ENCODE data around the gene PCDHB12. TPM values are rescaled to one million over a fixed set of nuclear protein-coding genes. Genes with fewer than 3 reads are reported as not detected.

Gene PCDHB12
- total RNA-seq, 1 experiment from 2014 or later: 0.44 TPM

- ChIA-PET CTCF (no interaction called here), POLR2A (interaction anchor here (0.7 kb wide), 1 partner anchor 59 kb away, joined by 4 read pairs; no protein-coding TSS in a partner anchor)
- no peak for ATAC-seq
- no peaks in the 10 kb centered on the region for H3K36me3 ChIP-seq (ENCODE audit: control insufficient read depth, insufficient read depth, low read length)
- no peak for TF ChIP-seq TCF7L2 (IDR thresholded peaks at IDR 0.05; ENCODE audit: low read depth, low read length)
- TF ChIP-seq POLR2AphosphoS5 (IDR thresholded peaks at IDR 0.05; ENCODE audit: low read depth, low read length): no peak
- TF ChIP-seq, protein P1, sequence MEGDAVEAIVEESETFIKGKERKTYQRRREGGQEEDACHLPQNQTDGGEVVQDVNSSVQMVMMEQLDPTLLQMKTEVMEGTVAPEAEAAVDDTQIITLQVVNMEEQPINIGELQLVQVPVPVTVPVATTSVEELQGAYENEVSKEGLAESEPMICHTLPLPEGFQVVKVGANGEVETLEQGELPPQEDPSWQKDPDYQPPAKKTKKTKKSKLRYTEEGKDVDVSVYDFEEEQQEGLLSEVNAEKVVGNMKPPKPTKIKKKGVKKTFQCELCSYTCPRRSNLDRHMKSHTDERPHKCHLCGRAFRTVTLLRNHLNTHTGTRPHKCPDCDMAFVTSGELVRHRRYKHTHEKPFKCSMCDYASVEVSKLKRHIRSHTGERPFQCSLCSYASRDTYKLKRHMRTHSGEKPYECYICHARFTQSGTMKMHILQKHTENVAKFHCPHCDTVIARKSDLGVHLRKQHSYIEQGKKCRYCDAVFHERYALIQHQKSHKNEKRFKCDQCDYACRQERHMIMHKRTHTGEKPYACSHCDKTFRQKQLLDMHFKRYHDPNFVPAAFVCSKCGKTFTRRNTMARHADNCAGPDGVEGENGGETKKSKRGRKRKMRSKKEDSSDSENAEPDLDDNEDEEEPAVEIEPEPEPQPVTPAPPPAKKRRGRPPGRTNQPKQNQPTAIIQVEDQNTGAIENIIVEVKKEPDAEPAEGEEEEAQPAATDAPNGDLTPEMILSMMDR (IDR thresholded peaks at IDR 0.05): no peak
- TF ChIP-seq SIN3A (IDR thresholded peaks at IDR 0.05; ENCODE audit: borderline replicate concordance, insufficient read depth, low read depth, low read length): no peak
- TF ChIP-seq REST (IDR thresholded peaks at IDR 0.05; ENCODE audit: insufficient read depth in 1 of 2, low read depth in 2 of 2, low read length in 1 of 2): no peak
- in situ Hi-C loops (cut with HindIII; ENCODE audit: low pct_unique_long_range_greater_than_20kb, low sequenced_read_pairs) (no loop called here), intact Hi-C loops (cut with micrococcal nuclease; ENCODE audit: unreplicated experiment) (no loop called here)
- no peaks in the 10 kb centered on the region for H3K27me3 ChIP-seq (ENCODE audit: control insufficient read depth, insufficient read depth, low read length)
- H3K4me3 ChIP-seq (ENCODE audit: low read depth in 2 of 2, low read length in 2 of 2): no peak overlapping the region
- H3K9me3 ChIP-seq (ENCODE audit: control insufficient read depth, insufficient read depth, low read depth, low read length): peaks cover 77% of the 10 kb centered on the region
- no peak overlapping the region for H3K27ac ChIP-seq (ENCODE audit: low read length)
- BruUV-seq (replicated peaks): no TSS peak
- DNase-seq (ENCODE audit: low read depth, low spot score): no peak
- H3K4me1 ChIP-seq (ENCODE audit: control insufficient read depth, insufficient read depth, low read length): no peaks in the 10 kb centered on the region
Observed at GRCh38 chr5:141250576-141250975, 42.1 kb downstream of the PCDHB12 start.

DNA sequence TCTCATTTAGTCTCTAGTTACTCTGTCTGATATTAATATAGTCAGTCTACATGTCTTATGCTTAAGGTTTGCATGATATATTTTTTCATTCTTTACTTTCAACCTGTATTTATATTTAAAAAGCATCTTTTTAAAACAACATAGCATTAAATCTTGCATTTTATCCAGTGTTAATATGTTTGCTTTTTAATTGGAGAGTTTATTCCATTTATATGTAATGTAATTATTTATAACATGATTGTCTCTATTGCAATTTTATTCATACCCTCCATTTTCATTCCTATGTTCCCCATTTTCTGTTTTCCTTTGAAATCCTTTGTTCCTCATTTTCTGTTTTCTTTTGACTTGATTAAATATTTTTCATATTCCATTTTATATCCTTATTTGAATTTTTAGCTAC, 49.9 kb downstream of the PCDHB12 start:
- DNase-seq (ENCODE audit: low read depth, low spot score) (no peak), ATAC-seq (no peak)
- Histone ChIP-seq H3K9me3 (ENCODE audit: control insufficient read depth, insufficient read depth, low read depth, low read length) (peaks cover 88% of the 10 kb centered on the region), H3K27me3 (ENCODE audit: control insufficient read depth, insufficient read depth, low read length) (no peaks in the 10 kb centered on the region), H3K4me3 (ENCODE audit: low read depth in 2 of 2, low read length in 2 of 2) (no peak overlapping the region), H3K27ac (ENCODE audit: low read length) (no peak overlapping the region), H3K36me3 (ENCODE audit: control insufficient read depth, insufficient read depth, low read length) (no peaks in the 10 kb centered on the region), H3K4me1 (ENCODE audit: control insufficient read depth, insufficient read depth, low read length) (no peaks in the 10 kb centered on the region)
- BruUV-seq (replicated peaks): no TSS peak
- in situ Hi-C loops (cut with HindIII; ENCODE audit: low pct_unique_long_range_greater_than_20kb, low sequenced_read_pairs) (no loop called here), intact Hi-C loops (cut with micrococcal nuclease; ENCODE audit: unreplicated experiment) (no loop called here)
- ChIA-PET CTCF (no interaction called here), POLR2A (no interaction called here)
- TF ChIP-seq SIN3A (IDR thresholded peaks at IDR 0.05; ENCODE audit: borderline replicate concordance, insufficient read depth, low read depth, low read length) (no peak), REST (IDR thresholded peaks at IDR 0.05; ENCODE audit: insufficient read depth in 1 of 2, low read depth in 2 of 2, low read length in 1 of 2) (no peak), TCF7L2 (IDR thresholded peaks at IDR 0.05; ENCODE audit: low read depth, low read length) (no peak), POLR2AphosphoS5 (IDR thresholded peaks at IDR 0.05; ENCODE audit: low read depth, low read length) (no peak)
- TF ChIP-seq, protein P1 (IDR thresholded peaks at IDR 0.05): no peak
